GM21367 (cell line): ENCODE results near the gene RAPGEF4.

Source experiments
- ATAC-seq: cut with Tn5 transposase; IDR thresholded peaks from one replicate; pipeline ENCODE4 v1.9.1; 2021; ENCODE audit not compliant: unreplicated experiment

The RAPGEF4 gene

GRCh38 chr2:172962082-172962481 lies 226.4 kb downstream of the RAPGEF4 start:
- ATAC-seq = no peak

- no peak for ATAC-seq
These were observed 227.2 kb downstream of the RAPGEF4 start for GRCh38 chr2:172962824-172963223.

GRCh38 chr2:172964511-172965139 lies 229.0 kb downstream of the RAPGEF4 start:
- ATAC-seq = no peak

GRCh38 chr2:172965433-172966212 lies 230.0 kb downstream of the RAPGEF4 start:
- ATAC-seq = no peak

GRCh38 chr2:172967036-172967982 lies 231.7 kb downstream of the RAPGEF4 start:
- ATAC-seq = no peak

GRCh38 chr2:172968061-172968469 lies 232.4 kb downstream of the RAPGEF4 start:
- ATAC-seq = no peak

- no peak for ATAC-seq
These were observed 233.5 kb downstream of the RAPGEF4 start for GRCh38 chr2:172969166-172969565.

- ATAC-seq = no peak
These were observed 234.0 kb downstream of the RAPGEF4 start for GRCh38 chr2:172969609-172970008.

- ATAC-seq = no peak
These were observed 235.0 kb downstream of the RAPGEF4 start for GRCh38 chr2:172970660-172971059.

- ATAC-seq = peak; percentile 55
These were observed 236.5 kb downstream of the RAPGEF4 start for GRCh38 chr2:172972005-172972619.

GRCh38 chr2:172974762-172975161 lies 239.1 kb downstream of the RAPGEF4 start:
- ATAC-seq = no peak

GRCh38 chr2:172976116-172976515 lies 240.5 kb downstream of the RAPGEF4 start:
- ATAC-seq = no peak

GRCh38 chr2:172976816-172977215 lies 241.2 kb downstream of the RAPGEF4 start:
- no peak for ATAC-seq

GRCh38 chr2:172977270-172978062 lies 241.8 kb downstream of the RAPGEF4 start:
- no peak for ATAC-seq

GRCh38 chr2:172978063-172978383 lies 242.4 kb downstream of the RAPGEF4 start:
- ATAC-seq = no peak

- ATAC-seq = no peak
These were observed 249.7 kb downstream of the RAPGEF4 start for GRCh38 chr2:172985139-172985892.

- ATAC-seq = no peak
These were observed 250.4 kb downstream of the RAPGEF4 start for GRCh38 chr2:172986040-172986439.

GRCh38 chr2:172988728-172989127 lies 253.1 kb downstream of the RAPGEF4 start:
- ATAC-seq = no peak

GRCh38 chr2:172991031-172991430 lies 255.4 kb downstream of the RAPGEF4 start:
- ATAC-seq = no peak

- ATAC-seq = no peak
These were observed 257.5 kb downstream of the RAPGEF4 start for GRCh38 chr2:172993139-172993538.
